MG63 (cell line): Measurements from ENCODE around the gene OPN5. TPM values are rescaled to one million over a fixed set of nuclear protein-coding genes. Genes with fewer than 3 reads are reported as not detected.

Experiments used
- total RNA-seq: library from RNA; depleted of rRNA; stranded (reverse); fragments of >200 nt; shearing (Covaris generic); gene quantifications from 2 replicates; pipeline ENCODE4 v1.2.3, GENCODE V29; 2014; ENCODE audit warnings: low replicate concordance; rRNA removed

The OPN5 gene
- total RNA-seq, 1 experiment from 2014 or later: not detected

Other genes with a start within 250 kb of the OPN5 start
- 0.79 and 2.2 TPM in 2 replicates for gene ADGRF4, start 83.5 kb upstream of the OPN5 start, total RNA-seq